Measurements from ENCODE around the gene HEPH. TPM values are rescaled to one million over a fixed set of nuclear protein-coding genes. Genes with fewer than 3 reads are reported as not detected.
"Not testable (repeated sequence)": the region's sequence is repeated elsewhere in the genome, so short reads cannot be mapped to it uniquely, and the experiment has no call there.

Gene HEPH
- total and polyA plus RNA-seq, 3 donors from 2014 or later: 6.3 to 10.8 (median 10.8) TPM

DNA sequence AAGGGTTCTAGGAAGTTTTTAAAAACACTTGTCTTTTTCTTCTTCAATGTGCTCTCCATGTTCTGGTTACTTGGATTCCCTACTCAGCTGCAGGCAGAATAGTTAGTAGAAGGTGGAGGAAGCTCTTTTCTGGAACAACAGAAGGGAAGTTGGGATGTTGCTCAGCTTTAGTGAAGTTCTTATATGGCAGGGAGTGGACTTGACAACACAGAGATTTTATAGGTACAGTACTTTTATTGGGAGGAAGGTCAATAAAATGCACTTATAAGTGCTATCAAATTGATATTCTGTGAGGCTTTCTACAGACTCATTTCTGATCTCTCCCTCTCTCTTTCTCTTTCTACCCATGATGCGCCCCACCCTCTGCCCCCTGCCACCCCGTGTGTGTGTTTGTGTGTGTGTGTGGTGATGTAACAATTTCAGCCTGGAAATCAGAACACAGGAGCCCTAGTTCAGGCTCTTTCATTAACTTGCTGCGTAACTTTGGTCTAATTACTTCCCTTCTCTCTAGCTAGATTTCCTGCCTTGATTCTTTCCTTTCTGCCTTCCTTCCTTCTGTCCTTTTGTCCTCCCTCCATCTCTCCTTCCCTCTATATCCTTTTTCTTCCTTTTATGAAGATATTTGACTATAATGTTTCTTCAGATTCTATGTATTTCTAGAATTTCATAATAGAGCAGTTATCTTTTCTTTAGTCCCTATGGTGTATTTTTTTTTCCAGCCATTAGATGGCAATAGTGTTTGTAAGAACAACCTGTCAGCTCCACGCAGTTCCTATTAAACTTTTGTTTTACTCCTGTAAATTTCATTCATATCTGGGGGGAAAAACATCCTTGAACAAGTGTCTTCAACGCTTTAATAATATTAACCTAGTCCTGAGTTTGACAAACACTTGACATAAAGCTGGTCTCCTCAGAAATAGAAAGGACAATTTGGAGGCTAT is 37.1 kb downstream of the HEPH start:
- no peak overlapping the region for H3K27ac ChIP-seq
- H3K4me1 ChIP-seq: no peaks in the 10 kb centered on the region
- 47 to 55% methylated on average over 5 of the region's 5 CpGs for whole genome bisulfite sequencing, 2 donors
- no peaks in the 10 kb centered on the region for H3K27me3 ChIP-seq
- no peak overlapping the region for H3K4me3 ChIP-seq
- no peak for DNase-seq
- intact Hi-C loops (cut with DNase I; ENCODE audit: low total_unique reads): no loop called here
- no peak for TF ChIP-seq POLR2A (IDR thresholded peaks at IDR 0.05)
- H3K9me3 ChIP-seq: no peaks in the 10 kb centered on the region
- no peaks in the 10 kb centered on the region for H3K36me3 ChIP-seq (ENCODE audit: low read depth, missing control alignments)

DNA sequence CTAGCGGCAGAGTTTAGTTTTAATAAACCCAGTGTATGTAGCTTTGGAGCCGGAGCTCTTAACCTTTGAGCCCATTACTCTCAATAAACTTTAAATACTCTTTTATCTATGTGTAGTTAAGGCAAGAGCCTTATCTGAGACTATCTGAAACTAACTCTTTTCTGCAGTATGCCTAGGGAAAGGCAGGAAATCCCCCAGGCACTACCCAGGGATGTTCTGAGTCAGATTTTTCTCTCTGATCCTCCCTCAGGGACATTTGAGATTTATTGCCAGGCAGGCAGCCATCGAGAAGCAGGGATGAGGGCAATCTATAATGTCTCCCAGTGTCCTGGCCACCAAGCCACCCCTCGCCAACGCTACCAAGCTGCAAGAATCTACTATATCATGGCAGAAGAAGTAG is 39.1 kb downstream of the HEPH start:
- no peak for DNase-seq
- TF ChIP-seq CTCF (IDR thresholded peaks at IDR 0.05): no peak
- TF ChIP-seq POLR2A (IDR thresholded peaks at IDR 0.05): no peak
- H3K9me3 ChIP-seq: no peaks in the 10 kb centered on the region
- no peaks in the 10 kb centered on the region for H3K36me3 ChIP-seq (ENCODE audit: low read depth, missing control alignments)
- H3K4me1 ChIP-seq: no peaks in the 10 kb centered on the region
- H3K27ac ChIP-seq: no peak overlapping the region
- 68 to 86% methylated on average over 5 of the region's 5 CpGs for WGBS, 2 donors
- intact Hi-C loops (cut with DNase I; ENCODE audit: low total_unique reads): no loop called here
- no peaks in the 10 kb centered on the region for H3K27me3 ChIP-seq
- no peak overlapping the region for H3K4me3 ChIP-seq

- intact Hi-C loops (cut with DNase I; ENCODE audit: low total_unique reads): no loop called here
- no peak for DNase-seq
- H3K4me1 ChIP-seq: no peaks in the 10 kb centered on the region
Measured at GRCh38 chrX:66221856-66222255, 57.8 kb downstream of the HEPH start.

GRCh38 chrX:66232296-66232695 is 68.2 kb downstream of the HEPH start:
- DNase-seq: no peak
- H3K36me3 ChIP-seq (ENCODE audit: low read depth, missing control alignments): no peaks in the 10 kb centered on the region
- no peak overlapping the region for H3K27ac ChIP-seq
- H3K4me1 ChIP-seq: no peaks in the 10 kb centered on the region
- no peak overlapping the region for H3K4me3 ChIP-seq
- 61 to 81% methylated on average over 2 of the region's 2 CpGs for WGBS, 2 donors
- H3K27me3 ChIP-seq: no peaks in the 10 kb centered on the region
- intact Hi-C loops (cut with DNase I; ENCODE audit: low total_unique reads): no loop called here
- H3K9me3 ChIP-seq: no peaks in the 10 kb centered on the region
- TF ChIP-seq POLR2A (IDR thresholded peaks at IDR 0.05) (no peak), CTCF (IDR thresholded peaks at IDR 0.05) (no peak)

More at GRCh38 chrX:66221856-66222255, 57.8 kb downstream of the HEPH start:
- H3K36me3 ChIP-seq (ENCODE audit: low read depth, missing control alignments): no peaks in the 10 kb centered on the region
- 91 to 100% methylated on average over 1 to 3 of the region's 3 CpGs for WGBS, 2 donors
- H3K4me3 ChIP-seq: no peak overlapping the region
- TF ChIP-seq POLR2A (IDR thresholded peaks at IDR 0.05): no peak
- no peak for TF ChIP-seq CTCF (IDR thresholded peaks at IDR 0.05)
- no peaks in the 10 kb centered on the region for H3K9me3 ChIP-seq
- H3K27me3 ChIP-seq: no peaks in the 10 kb centered on the region
- no peak overlapping the region for H3K27ac ChIP-seq

DNA sequence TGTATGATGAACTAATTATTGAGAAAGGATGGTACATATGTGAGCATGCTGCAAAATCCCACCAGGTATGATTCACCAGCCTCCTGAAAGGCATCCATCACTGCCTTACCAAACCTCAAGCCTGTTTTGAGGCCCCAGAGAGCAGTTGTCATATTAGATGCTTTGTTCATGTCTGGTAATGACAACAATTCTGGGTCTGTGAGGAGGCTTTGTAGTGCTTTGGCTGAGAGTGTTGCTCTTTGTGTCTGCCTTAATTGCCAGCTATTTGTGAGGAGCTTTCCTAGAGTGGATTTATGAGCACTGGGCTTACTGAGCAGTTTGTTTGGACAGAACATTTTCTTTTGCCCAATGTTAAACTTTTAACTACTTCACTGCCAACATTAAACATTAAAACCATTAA is 69.2 kb downstream of the HEPH start:
- Histone ChIP-seq H3K4me1 (no peaks in the 10 kb centered on the region), H3K36me3 (ENCODE audit: low read depth, missing control alignments) (no peaks in the 10 kb centered on the region), H3K27ac (no peak overlapping the region), H3K27me3 (no peaks in the 10 kb centered on the region), H3K9me3 (no peaks in the 10 kb centered on the region), H3K4me3 (no peak overlapping the region)
- no peak for DNase-seq
- TF ChIP-seq POLR2A (IDR thresholded peaks at IDR 0.05) (no peak), CTCF (IDR thresholded peaks at IDR 0.05) (no peak)
- intact Hi-C loops (cut with DNase I; ENCODE audit: low total_unique reads): no loop called here

DNA sequence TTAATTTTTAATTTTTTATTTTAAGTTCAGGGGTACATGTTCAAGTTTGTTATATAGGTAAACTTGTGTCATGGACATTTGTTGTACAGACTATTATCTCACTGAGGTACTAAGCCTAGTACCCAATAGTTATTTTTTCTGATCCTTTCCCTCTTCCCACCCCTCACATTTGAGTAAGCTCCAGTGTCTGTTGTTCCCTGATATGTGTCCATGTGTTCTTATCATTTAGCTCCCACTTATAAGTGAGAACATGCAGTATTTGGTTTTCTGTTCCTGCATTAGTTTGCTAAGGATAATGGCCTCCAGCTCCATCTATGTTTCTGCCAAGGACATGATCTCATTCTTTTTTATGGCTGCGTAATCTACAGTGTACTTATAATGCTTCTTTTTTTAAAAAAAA is 69.9 kb downstream of the HEPH start:
- H3K9me3 ChIP-seq; H3K27me3 ChIP-seq; DNase-seq; H3K4me3 ChIP-seq; H3K4me1 ChIP-seq; H3K27ac ChIP-seq; intact Hi-C loops (cut with DNase I; ENCODE audit: low total_unique reads); H3K36me3 ChIP-seq (ENCODE audit: low read depth, missing control alignments): not testable (repeated sequence)
- WGBS, 2 donors: 80 to 87% methylated on average over 1 of the region's 1 CpG
